ENCODE results near the gene TIMP2. TPM values are rescaled to one million over a fixed set of nuclear protein-coding genes. Genes with fewer than 3 reads are reported as not detected.

The TIMP2 gene
- total and polyA plus RNA-seq, 2 of the 13 experiments (the other 11 are each of a cell fraction or from before 2014, with no cell fraction given), result 3.8 to 8.5 TPM

DNA sequence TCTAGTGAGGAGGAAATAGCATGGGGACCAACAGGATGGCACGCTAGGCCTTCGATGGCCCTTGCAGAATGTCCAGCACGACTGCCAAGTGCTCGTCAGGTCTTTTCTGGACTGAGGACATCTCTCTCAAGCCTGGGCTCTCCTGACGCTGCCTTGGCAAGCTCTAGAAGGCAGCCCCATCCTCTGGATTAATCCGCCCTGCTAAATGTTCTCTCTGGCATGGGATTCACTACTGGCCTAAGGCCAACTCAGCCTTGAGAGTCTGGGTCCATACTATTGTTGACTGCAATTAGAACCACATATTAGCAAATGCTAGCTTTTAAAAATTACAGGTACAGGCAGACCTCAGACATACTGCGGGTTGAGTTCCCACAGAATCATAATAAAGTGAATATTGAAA is 19.6 kb downstream of the TIMP2 start:
- Histone ChIP-seq H4K20me1 (ENCODE audit: insufficient read depth, low read length) (no peaks in the 10 kb centered on the region), H3K27me3 (ENCODE audit: control insufficient read depth in 1 of 2, insufficient read depth in 2 of 2, low read length in 2 of 2) (no peaks in the 10 kb centered on the region), H3K79me2 (ENCODE audit: insufficient read depth, low read length) (no peaks in the 10 kb centered on the region), H3K4me1 (ENCODE audit: insufficient read depth, low read length) (peaks cover 26% of the 10 kb centered on the region), H3K4me3 (replicated peaks in 1 of 3; ENCODE audit: insufficient read depth in 1 of 3, low read depth in 2 of 3, low read length in 3 of 3) (no peak overlapping the region), H3K4me2 (ENCODE audit: low read depth, low read length) (no peak overlapping the region), H2AFZ (ENCODE audit: low read length) (no peak overlapping the region), H3K9ac (ENCODE audit: insufficient read depth, low read depth, low read length) (no peak overlapping the region), H3K27ac (ENCODE audit: extremely low read length, insufficient read depth, low read length) (no peak overlapping the region), H3K9me3 (ENCODE audit: low read length) (no peaks in the 10 kb centered on the region), H3K36me3 (replicated peaks in 1 of 2; ENCODE audit: control insufficient read depth in 1 of 2, insufficient read depth in 2 of 2, low read length in 2 of 2) (no peaks in the 10 kb centered on the region; a peak in 2 of 5 replicates)
- intact Hi-C loops (cut with micrococcal nuclease; ENCODE audit: unreplicated experiment) (no loop called here), in situ Hi-C loops (cut with HindIII; ENCODE audit: extremely low pct_ligation_motif_present, low pct_unique_long_range_greater_than_20kb) (no loop called here)
- ChIA-PET CTCF (ENCODE audit: low intra/inter-chr PET ratio, low total read pairs) (no interaction called here), POLR2A (no interaction called here)
- TF ChIP-seq ZNF234 (CRISPR knock-in tag; conservative IDR thresholded peaks at IDR 0.05) (no peak), ZNF274 (CRISPR knock-in tag; IDR thresholded peaks at IDR 0.05) (no peak), KDM1A (CRISPR knock-in tag; IDR thresholded peaks at IDR 0.05) (no peak), ZNF83 (CRISPR knock-in tag; IDR thresholded peaks at IDR 0.05; ENCODE audit: borderline replicate concordance) (no peak)
- BruUV-seq (replicated peaks), result no TSS peak
- ATAC-seq, result no peak
- FAIRE-seq, result no peak
- 95% methylated on average over 7 of the region's 7 CpGs for WGBS (ENCODE audit: low lambda C conversion rate)
- no peak for DNase-seq (ENCODE audit: low spot score)

DNA sequence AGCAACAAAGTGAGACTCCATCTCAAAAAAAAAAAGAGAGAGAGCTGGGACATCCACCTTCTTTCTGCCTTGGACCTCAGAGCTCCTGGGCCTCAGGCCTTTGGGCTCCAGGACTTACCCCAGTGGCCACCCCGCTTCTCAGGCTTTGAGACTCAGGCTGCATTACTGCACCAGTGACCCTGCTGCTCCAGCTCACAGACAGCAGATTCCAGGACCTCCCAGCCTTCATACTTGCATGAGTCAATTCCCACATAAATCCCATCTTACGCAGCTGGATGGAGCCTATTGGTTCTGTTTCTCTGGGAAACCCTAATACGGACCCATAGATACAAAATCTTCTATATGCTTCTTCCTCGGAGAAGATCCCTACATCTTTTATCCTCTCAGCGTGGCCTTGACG is 20.1 kb downstream of the TIMP2 start:
- H3K4me2 ChIP-seq (ENCODE audit: low read depth, low read length), result no peak overlapping the region
- CTCF ChIA-PET (ENCODE audit: low intra/inter-chr PET ratio, low total read pairs), result no interaction called here
- no peaks in the 10 kb centered on the region for H3K9me3 ChIP-seq (ENCODE audit: low read length)
- no peak overlapping the region for H2AFZ ChIP-seq (ENCODE audit: low read length)
- 89% methylated on average over 6 of the region's 6 CpGs for WGBS (ENCODE audit: low lambda C conversion rate)
- intact Hi-C loops (cut with micrococcal nuclease; ENCODE audit: unreplicated experiment), result no loop called here
- POLR2A ChIA-PET, result no interaction called here
- no peak overlapping the region for H3K9ac ChIP-seq (ENCODE audit: insufficient read depth, low read depth, low read length)
- no peaks in the 10 kb centered on the region for H4K20me1 ChIP-seq (ENCODE audit: insufficient read depth, low read length)
- no peak overlapping the region for H3K4me3 ChIP-seq (replicated peaks in 1 of 3; ENCODE audit: insufficient read depth in 1 of 3, low read depth in 2 of 3, low read length in 3 of 3)
- H3K79me2 ChIP-seq (ENCODE audit: insufficient read depth, low read length), result no peaks in the 10 kb centered on the region
- ATAC-seq, result no peak
- no peak for DNase-seq (ENCODE audit: low spot score)
- in situ Hi-C loops (cut with HindIII; ENCODE audit: extremely low pct_ligation_motif_present, low pct_unique_long_range_greater_than_20kb), result no loop called here
- no peak for TF ChIP-seq PITX1 (CRISPR knock-in tag; IDR thresholded peaks at IDR 0.05)
- H3K36me3 ChIP-seq (replicated peaks in 1 of 2; ENCODE audit: control insufficient read depth in 1 of 2, insufficient read depth in 2 of 2, low read length in 2 of 2), result no peaks in the 10 kb centered on the region; a peak in 2 of 5 replicates
- H3K4me1 ChIP-seq (ENCODE audit: insufficient read depth, low read length), result peaks cover 26% of the 10 kb centered on the region
- H3K27me3 ChIP-seq (ENCODE audit: control insufficient read depth in 1 of 2, insufficient read depth in 2 of 2, low read length in 2 of 2), result no peaks in the 10 kb centered on the region
- no peak overlapping the region for H3K27ac ChIP-seq (ENCODE audit: extremely low read length, insufficient read depth, low read length)
- no TSS peak for BruUV-seq (replicated peaks)
- no peak for FAIRE-seq
